ENCODE measurements around the gene ABCG1. TPM values are rescaled to one million over a fixed set of nuclear protein-coding genes. Genes with fewer than 3 reads are reported as not detected.

The ABCG1 gene
- total and polyA plus RNA-seq, 2 experiments from 2014 or later: 1.3 to 4.4 TPM

GRCh38 chr21:42239556-42239955 lies 20.6 kb downstream of the ABCG1 start (continued):
- no peak for TF ChIP-seq ZNF462 (CRISPR knock-in tag; IDR thresholded peaks at IDR 0.05)

GRCh38 chr21:42239973-42240372 lies 21.0 kb downstream of the ABCG1 start:
- Mint-ChIP-seq H3K27me3 (ENCODE audit: insufficient read depth, low read depth, poor library complexity) (peaks cover 18% of the 10 kb centered on the region), H3K4me1 (peaks cover 27% of the 10 kb centered on the region), H3K4me3 (no peak overlapping the region), H3K36me3 (ENCODE audit: low read depth) (no peaks in the 10 kb centered on the region), H3K9me3 (no peaks in the 10 kb centered on the region), H3K27ac (no peak overlapping the region; the same call in 1 of the 2 replicates)
- Histone ChIP-seq H3K4me2 (no peak overlapping the region), H2AFZ (no peak overlapping the region), H3K36me3 (ENCODE audit: insufficient read depth) (no peaks in the 10 kb centered on the region), H3K79me2 (replicated peaks; ENCODE audit: insufficient read depth) (no peaks in the 10 kb centered on the region; the same call in 1 of the 2 replicates), H3K4me1 (ENCODE audit: insufficient read depth) (peaks cover 10% of the 10 kb centered on the region), H3K9me2 (ENCODE audit: insufficient read depth) (no peaks in the 10 kb centered on the region), H3F3A (replicated peaks; ENCODE audit: low read depth) (no peaks in the 10 kb centered on the region), H3K27me3 (ENCODE audit: insufficient read depth) (peaks cover 21% of the 10 kb centered on the region), H3K4me3 (no peak overlapping the region), H4K20me1 (replicated peaks; ENCODE audit: insufficient read depth) (0 out of 2 replicates have a peak, but pooled peaks cover 5% of the 10 kb centered on the region), H3K27ac (ENCODE audit: low read depth) (no peak overlapping the region)
- no peak; the same call in 2 of the 3 replicates for ATAC-seq
- peak in 1 of 2 experiments; percentile 7; a peak in 1 of 4 replicates for TF ChIP-seq CTCF (conservative IDR thresholded peaks at IDR 0.05; ENCODE audit: low read depth in 2 of 2)
- no peak for TF ChIP-seq EZH2phosphoT487 (IDR thresholded peaks at IDR 0.05; ENCODE audit: unreplicated experiment)
- DNase-seq (ENCODE audit: low spot score): no peak

All from GM23338 (cell line).